Progenitor cell of endocrine pancreas (in vitro differentiated cells): ENCODE results near the gene PGS1. TPM values are rescaled to one million over a fixed set of nuclear protein-coding genes. Genes with fewer than 3 reads are reported as not detected.

Experiments used
- DNase-seq: peaks from one replicate; pipeline ENCODE4 v3.0.0; 2021; ENCODE audit warnings: low spot score; ENCODE audit not compliant: unreplicated experiment
- H3K27ac Mint-ChIP-seq: 2 replicates; pipeline ENCODE4 v1.8.0; 2021; ENCODE audit warnings: mild to moderate bottlenecking, moderate library complexity, mixed read lengths
- H3K27me3 Mint-ChIP-seq: 2 replicates; pipeline ENCODE4 v1.8.0; 2021; ENCODE audit warnings: mixed read lengths
- H3K36me3 Mint-ChIP-seq: 2 replicates; pipeline ENCODE4 v1.8.0; 2022; ENCODE audit warnings: mixed read lengths; ENCODE audit not compliant: insufficient read depth
- H3K4me1 Mint-ChIP-seq: 2 replicates; pipeline ENCODE4 v1.8.0; 2021; ENCODE audit warnings: low read depth, mixed read lengths
- H3K4me3 Mint-ChIP-seq: 2 replicates; pipeline ENCODE4 v1.8.0; 2021; ENCODE audit warnings: low read depth, mild to moderate bottlenecking, moderate library complexity, mixed read lengths
- H3K9me3 Mint-ChIP-seq: 2 replicates; pipeline ENCODE4 v1.8.0; 2021; ENCODE audit warnings: low read depth, mixed read lengths
- CTCF ChIP-seq: fragments of 200-600 bp; sonication (generic); IDR thresholded peaks from one replicate; pipeline ENCODE4 v1.5.0; 2021; ENCODE audit warnings: antibody characterized with exemption, mild to moderate bottlenecking; ENCODE audit not compliant: unreplicated experiment
- total RNA-seq: library from RNA; stranded (reverse); gene quantifications from 2 replicates; pipeline ENCODE4 v1.2.1, GENCODE V29; 2021

The PGS1 gene
- total RNA-seq, 1 donor from 2014 or later = 66.1 TPM

- Mint-ChIP-seq H3K36me3 (peaks cover 4% of the 10 kb centered on the region), H3K4me1 (peaks cover 17% of the 10 kb centered on the region), H3K27ac (no peak overlapping the region), H3K9me3 (no peaks in the 10 kb centered on the region), H3K4me3 (no peak overlapping the region), H3K27me3 (peaks cover 41% of the 10 kb centered on the region)
- no peak for TF ChIP-seq CTCF
- DNase-seq = no peak
Observed at GRCh38 chr17:78356101-78356713, 22.2 kb upstream of the PGS1 start.

- no peak for DNase-seq
- H3K27ac Mint-ChIP-seq = no peak overlapping the region
Observed at GRCh38 chr17:78357177-78357586, 21.3 kb upstream of the PGS1 start.

GRCh38 chr17:78357672-78358537 is 20.5 kb upstream of the PGS1 start:
- peaks cover 4% of the 10 kb centered on the region for H3K36me3 Mint-ChIP-seq
- no peak for DNase-seq
- peaks cover 45% of the 10 kb centered on the region for H3K27me3 Mint-ChIP-seq
- H3K4me1 Mint-ChIP-seq = peaks cover 16% of the 10 kb centered on the region
- TF ChIP-seq CTCF = no peak
- H3K9me3 Mint-ChIP-seq = no peaks in the 10 kb centered on the region
- H3K4me3 Mint-ChIP-seq = peak overlapping the region; percentile 69
- H3K27ac Mint-ChIP-seq = peak overlapping the region; percentile 52

More at GRCh38 chr17:78357177-78357586, 21.3 kb upstream of the PGS1 start:
- H3K4me1 Mint-ChIP-seq = peaks cover 17% of the 10 kb centered on the region
- no peak overlapping the region for H3K4me3 Mint-ChIP-seq
- no peak for TF ChIP-seq CTCF
- peaks cover 4% of the 10 kb centered on the region for H3K36me3 Mint-ChIP-seq
- H3K27me3 Mint-ChIP-seq = peaks cover 41% of the 10 kb centered on the region
- H3K9me3 Mint-ChIP-seq = no peaks in the 10 kb centered on the region

GRCh38 chr17:78358538-78359320 is 19.7 kb upstream of the PGS1 start:
- Mint-ChIP-seq H3K4me3 (peak overlapping the region; percentile 69), H3K27me3 (peaks cover 39% of the 10 kb centered on the region), H3K36me3 (peaks cover 4% of the 10 kb centered on the region), H3K9me3 (no peaks in the 10 kb centered on the region), H3K4me1 (peaks cover 13% of the 10 kb centered on the region), H3K27ac (peak overlapping the region; percentile 52)
- no peak for DNase-seq
- no peak for TF ChIP-seq CTCF

- H3K9me3 Mint-ChIP-seq = no peaks in the 10 kb centered on the region
- peak; percentile 43 for DNase-seq
- peaks cover 34% of the 10 kb centered on the region for H3K27me3 Mint-ChIP-seq
- peak overlapping the region; percentile 79 for H3K27ac Mint-ChIP-seq
- peaks cover 16% of the 10 kb centered on the region for H3K4me1 Mint-ChIP-seq
- TF ChIP-seq CTCF = no peak
- H3K36me3 Mint-ChIP-seq = peaks cover 4% of the 10 kb centered on the region
- H3K4me3 Mint-ChIP-seq = peak overlapping the region; percentile 79
Observed at GRCh38 chr17:78359321-78359996, 19.0 kb upstream of the PGS1 start.
